ENCODE data around the gene CASP10. TPM values are rescaled to one million over a fixed set of nuclear protein-coding genes. Genes with fewer than 3 reads are reported as not detected.

The CASP10 gene
- total RNA-seq, 1 donor, result 5.6 TPM

DNA sequence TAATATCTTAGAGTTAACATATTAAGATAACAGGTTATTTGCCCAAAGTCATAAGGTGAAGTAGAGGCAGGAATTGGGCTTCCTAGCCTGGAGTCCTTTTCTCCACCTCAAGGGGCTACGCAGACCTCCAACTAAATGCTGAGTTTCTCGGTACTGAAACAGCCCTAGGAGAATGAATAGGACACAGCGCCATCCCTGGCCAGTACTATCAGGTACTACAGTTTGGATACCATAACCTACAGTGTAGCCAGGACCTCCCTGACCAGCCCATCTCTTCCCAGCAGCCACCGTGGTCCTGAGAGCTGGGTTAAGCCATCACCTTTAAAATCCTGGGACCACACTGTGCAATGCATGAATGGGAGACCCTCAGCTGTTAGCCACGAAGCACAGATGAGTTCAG, 93.0 kb downstream of the CASP10 start:
- no peak overlapping the region for H3K4me3 ChIP-seq (ENCODE audit: low read depth, low read length)
- DNase-seq (ENCODE audit: low read depth), result no peak
- TF ChIP-seq, protein P1, sequence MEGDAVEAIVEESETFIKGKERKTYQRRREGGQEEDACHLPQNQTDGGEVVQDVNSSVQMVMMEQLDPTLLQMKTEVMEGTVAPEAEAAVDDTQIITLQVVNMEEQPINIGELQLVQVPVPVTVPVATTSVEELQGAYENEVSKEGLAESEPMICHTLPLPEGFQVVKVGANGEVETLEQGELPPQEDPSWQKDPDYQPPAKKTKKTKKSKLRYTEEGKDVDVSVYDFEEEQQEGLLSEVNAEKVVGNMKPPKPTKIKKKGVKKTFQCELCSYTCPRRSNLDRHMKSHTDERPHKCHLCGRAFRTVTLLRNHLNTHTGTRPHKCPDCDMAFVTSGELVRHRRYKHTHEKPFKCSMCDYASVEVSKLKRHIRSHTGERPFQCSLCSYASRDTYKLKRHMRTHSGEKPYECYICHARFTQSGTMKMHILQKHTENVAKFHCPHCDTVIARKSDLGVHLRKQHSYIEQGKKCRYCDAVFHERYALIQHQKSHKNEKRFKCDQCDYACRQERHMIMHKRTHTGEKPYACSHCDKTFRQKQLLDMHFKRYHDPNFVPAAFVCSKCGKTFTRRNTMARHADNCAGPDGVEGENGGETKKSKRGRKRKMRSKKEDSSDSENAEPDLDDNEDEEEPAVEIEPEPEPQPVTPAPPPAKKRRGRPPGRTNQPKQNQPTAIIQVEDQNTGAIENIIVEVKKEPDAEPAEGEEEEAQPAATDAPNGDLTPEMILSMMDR (IDR thresholded peaks at IDR 0.05; ENCODE audit: insufficient read depth, low read depth, low read length), result no peak

DNA sequence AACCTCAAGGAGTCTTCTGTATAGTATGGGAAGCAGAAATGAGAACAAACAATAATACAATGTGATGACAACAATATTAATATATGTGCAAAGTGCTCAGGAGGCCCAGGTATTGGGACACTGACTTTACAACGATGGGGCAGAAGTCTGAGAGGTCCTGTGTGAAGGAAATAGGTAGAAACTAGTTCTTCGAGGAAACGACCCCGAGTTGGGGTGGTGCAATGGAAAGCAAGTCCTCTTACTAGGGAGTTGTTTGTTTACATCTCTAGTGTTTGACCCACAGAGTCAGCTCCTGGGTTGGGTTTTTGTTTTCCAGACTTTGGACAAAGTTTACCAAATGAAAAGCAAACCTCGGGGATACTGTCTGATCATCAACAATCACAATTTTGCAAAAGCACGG, 93.6 kb downstream of the CASP10 start:
- TF ChIP-seq, protein P1 (IDR thresholded peaks at IDR 0.05; ENCODE audit: insufficient read depth, low read depth, low read length), result no peak
- H3K4me3 ChIP-seq (ENCODE audit: low read depth, low read length), result no peak overlapping the region
- DNase-seq (ENCODE audit: low read depth), result no peak

Small RNA genes lying within 50 kb of the gene (small RNA-seq; reads per million reads assigned to genes)
- gene AC007283.2, result not detected
- gene MTND4LP13, result not detected
- not detected for gene RNU7-45P

Other genes with a start within 250 kb of the CASP10 start
- gene ORC2, start 219.5 kb upstream of the CASP10 start, total RNA-seq, result 10.0 and 22.5 TPM in 2 replicates
- 11.3 and 17.7 TPM in 2 replicates for gene HYCC2, start 111.5 kb upstream of the CASP10 start, total RNA-seq
- 44.1 and 54.0 TPM in 2 replicates for gene NDUFB3, start 111.1 kb upstream of the CASP10 start, total RNA-seq
- gene CFLAR, start 67.0 kb upstream of the CASP10 start, total RNA-seq, result 65.1 and 143 TPM in 2 replicates
- 14.2 and 22.0 TPM in 2 replicates for gene CASP8, start 77.4 kb downstream of the CASP10 start, total RNA-seq
- gene FLACC1, start 174.2 kb downstream of the CASP10 start, total RNA-seq, result 0.64 and 1.3 TPM in 2 replicates